Mucosa of descending colon (tissue), 3 donors: Measurements from ENCODE around the gene CRPPA. TPM values are rescaled to one million over a fixed set of nuclear protein-coding genes. Genes with fewer than 3 reads are reported as not detected.
"Not testable (repeated sequence)": the region's sequence is repeated elsewhere in the genome, so short reads cannot be mapped to it uniquely, and the experiment has no call there.

ENCODE experiments used
- ATAC-seq: fragments of 200-7000 bp; cut with Tn5 transposase; one replicate; pipeline ENCODE4 v1.9.1; 2020; ENCODE audit warnings: mild to moderate bottlenecking, moderate library complexity
- DNase-seq, 3 donors: peaks; one replicate each; pipeline ENCODE4 v3.0.0-alpha.2; 2020
- H3K36me3 ChIP-seq: fragments of 200-600 bp; one replicate; pipeline ENCODE4 v1.8.0; 2021; ENCODE audit warnings: low read depth, mild to moderate bottlenecking
- H3K4me1 ChIP-seq: fragments of 200-600 bp; one replicate; pipeline ENCODE4 v1.8.0; 2021; ENCODE audit warnings: low read depth, mild to moderate bottlenecking
- H3K4me3 ChIP-seq: fragments of 200-600 bp; one replicate; pipeline ENCODE4 v1.8.0; 2021; ENCODE audit warnings: mild to moderate bottlenecking
- H3K9me3 ChIP-seq: fragments of 200-600 bp; one replicate; pipeline ENCODE4 v1.8.0; 2021; ENCODE audit warnings: mild to moderate bottlenecking
- intact Hi-C, 2 donors: fragments of 100-400 bp; cut with DNase I in 1 of 2; cut with micrococcal nuclease in 1 of 2; formaldehyde crosslinking; loops; one replicate each; pipeline versions ENCODE4 v1.11.0 to v1.11.1; 2022; cut with DNase I, micrococcal nuclease
- total RNA-seq, 3 donors: library from RNA; stranded (reverse); fragmentation: NEBNext Ultra II Directional in 2 of 3; extraction: Animal tissue kit (Norgen Biotek cat#: 25700) in 2 of 3; gene quantifications; one replicate each; pipeline versions ENCODE4 v1.2.1 to v1.2.4, GENCODE V29; 2021 to 2023
- TF ChIP-seq, protein P1 (sequence below): fragments of 200-600 bp; IDR thresholded peaks from one replicate; pipeline ENCODE4 v1.8.0; 2022; ENCODE audit warnings: antibody characterized with exemption, mild to moderate bottlenecking
- donor health status: DM: no; HTN: no; CAD: no; lungs with moderate emphysema.
- donor health status: DM: no; HTN: no; CAD: no.
- donor health status: DM: no; HTN: yes; CAD: no.

Gene CRPPA
- total RNA-seq, 3 donors from 2014 or later = 2.8 to 7.2 (median 2.9) TPM

DNA sequence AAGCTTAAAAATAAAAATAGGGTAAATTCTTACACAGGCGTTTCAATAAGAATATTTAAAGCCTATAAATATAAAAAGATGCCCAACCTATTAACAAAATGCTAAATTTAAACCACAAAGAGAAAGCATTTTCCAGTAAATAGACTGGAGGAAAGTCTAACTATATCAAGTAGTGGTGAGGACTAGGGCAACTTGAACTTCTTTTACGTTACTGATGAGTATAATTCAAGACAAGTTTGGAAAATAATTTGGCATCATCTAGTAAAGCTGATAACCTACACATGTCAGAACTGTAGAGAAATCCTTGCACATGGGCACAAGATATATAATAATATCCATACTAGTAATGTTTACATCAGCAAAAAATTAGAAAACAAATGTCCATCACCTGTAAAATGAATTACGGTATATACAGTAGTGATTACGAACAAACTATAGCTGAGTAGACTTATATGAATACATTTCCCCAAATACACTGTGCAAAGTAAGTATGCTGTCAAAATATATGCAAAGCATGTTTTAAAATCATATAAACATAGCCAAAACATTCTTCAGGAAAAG, 27.4 kb downstream of the CRPPA start:
- Histone ChIP-seq H3K36me3 (no peaks in the 10 kb centered on the region), H3K4me3 (no peak overlapping the region), H3K9me3 (no peaks in the 10 kb centered on the region), H3K4me1 (no peaks in the 10 kb centered on the region)
- ATAC-seq = no peak
- TF ChIP-seq, protein P1, sequence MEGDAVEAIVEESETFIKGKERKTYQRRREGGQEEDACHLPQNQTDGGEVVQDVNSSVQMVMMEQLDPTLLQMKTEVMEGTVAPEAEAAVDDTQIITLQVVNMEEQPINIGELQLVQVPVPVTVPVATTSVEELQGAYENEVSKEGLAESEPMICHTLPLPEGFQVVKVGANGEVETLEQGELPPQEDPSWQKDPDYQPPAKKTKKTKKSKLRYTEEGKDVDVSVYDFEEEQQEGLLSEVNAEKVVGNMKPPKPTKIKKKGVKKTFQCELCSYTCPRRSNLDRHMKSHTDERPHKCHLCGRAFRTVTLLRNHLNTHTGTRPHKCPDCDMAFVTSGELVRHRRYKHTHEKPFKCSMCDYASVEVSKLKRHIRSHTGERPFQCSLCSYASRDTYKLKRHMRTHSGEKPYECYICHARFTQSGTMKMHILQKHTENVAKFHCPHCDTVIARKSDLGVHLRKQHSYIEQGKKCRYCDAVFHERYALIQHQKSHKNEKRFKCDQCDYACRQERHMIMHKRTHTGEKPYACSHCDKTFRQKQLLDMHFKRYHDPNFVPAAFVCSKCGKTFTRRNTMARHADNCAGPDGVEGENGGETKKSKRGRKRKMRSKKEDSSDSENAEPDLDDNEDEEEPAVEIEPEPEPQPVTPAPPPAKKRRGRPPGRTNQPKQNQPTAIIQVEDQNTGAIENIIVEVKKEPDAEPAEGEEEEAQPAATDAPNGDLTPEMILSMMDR = no peak
- intact Hi-C loops = no loop called here
- no peak for DNase-seq

DNA sequence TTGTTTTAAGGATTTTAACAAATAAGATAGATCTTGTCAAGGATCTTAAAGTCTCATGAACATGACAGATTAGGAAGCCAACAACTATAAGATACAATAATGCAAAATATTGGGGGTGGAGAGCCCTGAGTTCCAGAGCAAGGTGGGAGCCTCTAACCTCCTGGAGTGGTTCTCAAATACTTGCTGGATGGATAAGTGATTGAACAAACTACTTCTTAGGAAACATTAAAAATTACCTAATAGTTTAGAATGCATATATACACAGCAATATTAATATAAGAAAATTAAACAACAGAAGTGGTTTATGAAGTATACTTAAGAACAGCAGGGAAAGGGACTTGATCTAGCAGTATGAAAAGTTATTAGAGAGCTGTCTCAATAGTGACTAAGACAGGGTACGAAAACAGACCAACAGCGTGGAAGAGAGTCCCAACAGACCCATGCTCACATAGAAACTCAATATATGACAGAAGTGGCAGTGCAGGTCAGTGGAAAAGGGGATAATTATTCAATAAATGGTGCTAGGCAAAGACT, 28.3 kb downstream of the CRPPA start:
- Histone ChIP-seq H3K4me3 (no peak overlapping the region), H3K4me1 (no peaks in the 10 kb centered on the region), H3K9me3 (no peaks in the 10 kb centered on the region), H3K36me3 (no peaks in the 10 kb centered on the region)
- TF ChIP-seq, protein P1 = no peak
- ATAC-seq = no peak
- no peak for DNase-seq
- intact Hi-C loops = no loop called here

DNA sequence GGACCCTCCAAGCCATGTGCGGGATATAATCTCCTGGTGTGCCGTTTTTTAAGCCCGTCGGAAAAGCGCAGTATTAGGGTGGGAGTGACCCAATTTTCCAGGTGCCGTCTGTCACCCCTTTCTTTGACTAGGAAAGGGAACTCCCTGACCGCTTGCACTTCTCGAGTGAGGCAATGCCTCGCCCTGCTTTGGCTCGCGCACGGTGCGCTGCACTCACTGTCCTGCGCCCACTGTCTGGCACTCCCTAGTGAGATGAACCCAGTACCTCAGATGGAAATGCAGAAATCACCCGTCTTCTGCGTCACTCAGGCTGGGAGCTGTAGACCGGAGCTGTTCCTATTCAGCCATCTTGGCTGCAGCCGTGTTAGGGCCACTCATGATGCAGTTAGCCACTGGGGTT, 37.6 kb downstream of the CRPPA start:
- intact Hi-C loops, DNase-seq, H3K9me3 ChIP-seq, H3K4me1 ChIP-seq, H3K4me3 ChIP-seq, H3K36me3 ChIP-seq, ATAC-seq: not testable (repeated sequence)

DNA sequence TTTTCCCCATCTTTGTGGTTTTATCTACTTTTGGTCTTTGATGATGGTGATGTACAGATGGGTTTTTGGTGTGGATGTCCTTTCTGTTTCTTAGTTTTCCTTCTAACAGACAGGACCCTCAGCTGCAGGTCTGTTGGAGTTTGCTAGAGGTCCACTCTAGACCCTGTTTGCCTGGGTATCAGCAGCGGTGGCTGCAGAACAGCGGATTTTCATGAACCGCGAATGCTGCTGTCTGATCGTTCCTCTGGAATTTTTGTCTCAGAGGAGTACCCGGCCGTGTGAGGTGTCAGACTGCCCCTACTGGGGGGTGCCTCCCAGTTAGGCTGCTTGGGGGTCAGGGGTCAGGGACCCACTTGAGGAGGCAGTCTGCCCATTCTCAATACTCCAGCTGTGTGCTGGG, 38.2 kb downstream of the CRPPA start:
- H3K9me3 ChIP-seq, H3K4me1 ChIP-seq, DNase-seq, H3K36me3 ChIP-seq, H3K4me3 ChIP-seq, intact Hi-C loops, ATAC-seq: not testable (repeated sequence)

Other genes starting within 250 kb of the CRPPA start
- 1 to 10 TPM; 3.7 to 6.7 (median 5.1) TPM for gene SOSTDC1, start 44.2 kb upstream of the CRPPA start, total RNA-seq
- gene LRRC72, start 105.3 kb upstream of the CRPPA start, total RNA-seq = not detected
- gene ANKMY2, start 224.2 kb upstream of the CRPPA start, total RNA-seq = 10 to 100 TPM; 19.5 to 25.8 (median 22.8) TPM
- 10 to 100 TPM; 44.8 to 67.0 (median 65.3) TPM for gene BZW2, start 224.6 kb upstream of the CRPPA start, total RNA-seq